ENCODE measurements around the gene CEP135. TPM values are rescaled to one million over a fixed set of nuclear protein-coding genes. Genes with fewer than 3 reads are reported as not detected.

Gene CEP135
- 3.2 to 6.7 TPM (median 4.9 TPM) in 5 replicates for total RNA-seq (2022; extraction: Qiagen RNA extraction; ENCODE audit: low read depth)

DNA sequence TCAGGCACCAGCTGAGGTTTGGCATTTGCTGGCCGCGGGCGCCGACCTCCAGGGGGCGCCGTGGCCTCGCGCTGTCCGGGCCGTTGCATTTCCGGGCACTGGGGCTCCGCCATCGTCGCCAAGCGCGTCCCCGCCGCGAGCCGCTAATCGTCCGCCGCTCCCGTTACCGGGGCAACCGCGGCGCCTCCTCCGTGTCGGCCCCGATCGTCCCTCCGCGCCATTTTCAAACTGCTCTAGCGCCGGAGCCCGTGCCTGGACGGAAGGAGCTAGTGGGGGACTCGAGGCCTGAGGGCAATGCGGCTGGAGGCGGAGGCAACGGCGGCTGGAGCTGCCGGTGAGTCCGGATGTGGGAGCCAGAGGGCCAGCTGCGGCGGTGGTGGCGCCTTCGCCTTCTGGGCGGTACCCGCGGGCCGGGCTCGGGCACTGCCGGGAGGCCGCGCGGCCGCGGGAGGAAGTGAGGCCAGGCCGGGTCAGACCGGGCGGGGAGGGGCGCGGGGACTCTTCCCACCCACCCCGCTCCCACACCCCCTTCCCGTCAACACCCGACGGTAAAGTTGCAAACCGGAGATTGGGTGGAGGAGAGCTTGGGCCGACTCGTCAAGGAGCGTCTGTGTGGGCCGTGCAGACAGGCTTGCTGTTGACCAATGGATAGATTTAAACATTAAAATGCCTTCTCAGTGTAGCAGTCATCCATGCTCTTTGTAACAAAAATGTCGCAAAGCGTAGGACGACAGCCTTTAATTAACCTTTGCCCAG is at the start of gene CEP135:
CEP135 (plus strand) TSS at position 220 of the 756 bp plus-strand sequence. CDS start 3,186 bp downstream, outside the sequence.

Other genes starting within 250 kb of the CEP135 start
- not detected in 5 replicates for gene EXOC1L, start 129.2 kb upstream of the CEP135 start, total RNA-seq (2022; extraction: Qiagen RNA extraction; ENCODE audit: low read depth)
- 12.6 to 16.3 TPM (median 13.7 TPM) in 5 replicates for gene EXOC1, start 95.3 kb upstream of the CEP135 start, total RNA-seq (2022; extraction: Qiagen RNA extraction; ENCODE audit: low read depth)

All from A549 treated with ZK216348 at 1 μM for 4 hours (cell line).